ENCODE results near the gene KAT6B.

GRCh38 chr10:75012471-75012870, 186.1 kb downstream of the KAT6B start:
- TF ChIP-seq CTCF (IDR thresholded peaks at IDR 0.05; ENCODE audit: insufficient read depth, low read depth, low read length): no peak
- TF ChIP-seq EZH2 (IDR thresholded peaks at IDR 0.05; ENCODE audit: insufficient read depth, low read length): no peak

Measured in astrocyte (in vitro differentiated cells and primary cell).